ENCODE measurements around the gene CDK6.

CDK6 gene

DNA sequence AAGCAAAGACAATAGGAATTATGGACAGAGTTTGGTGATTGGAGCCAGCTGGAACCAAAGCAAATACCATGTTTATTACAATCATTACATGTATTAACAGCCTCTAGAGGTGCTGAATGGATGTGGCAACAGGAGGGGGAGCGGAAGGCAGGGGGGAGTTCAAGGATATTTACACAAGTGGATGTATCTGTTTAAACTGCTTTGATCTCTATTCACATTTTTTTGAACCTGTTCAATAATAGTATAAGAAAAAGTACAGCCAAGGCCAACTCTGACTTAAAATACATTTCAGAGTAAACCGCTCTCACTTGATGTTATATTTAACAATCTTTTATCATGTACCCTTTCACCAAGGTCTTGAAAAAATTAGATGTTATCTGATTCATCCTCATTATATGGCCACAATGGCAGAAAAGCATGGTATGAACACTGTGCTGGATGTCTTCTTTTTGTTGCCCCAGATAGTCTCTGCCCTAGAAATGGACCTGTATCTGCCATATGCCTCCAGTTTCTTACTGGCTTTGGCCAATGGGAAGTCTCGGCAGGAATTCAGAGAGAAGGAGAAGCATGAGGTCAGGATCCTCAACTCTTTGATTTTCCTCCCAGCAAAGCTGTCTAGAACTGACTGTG, 158.0 kb downstream of the CDK6 start:
- TF ChIP-seq, protein P1, sequence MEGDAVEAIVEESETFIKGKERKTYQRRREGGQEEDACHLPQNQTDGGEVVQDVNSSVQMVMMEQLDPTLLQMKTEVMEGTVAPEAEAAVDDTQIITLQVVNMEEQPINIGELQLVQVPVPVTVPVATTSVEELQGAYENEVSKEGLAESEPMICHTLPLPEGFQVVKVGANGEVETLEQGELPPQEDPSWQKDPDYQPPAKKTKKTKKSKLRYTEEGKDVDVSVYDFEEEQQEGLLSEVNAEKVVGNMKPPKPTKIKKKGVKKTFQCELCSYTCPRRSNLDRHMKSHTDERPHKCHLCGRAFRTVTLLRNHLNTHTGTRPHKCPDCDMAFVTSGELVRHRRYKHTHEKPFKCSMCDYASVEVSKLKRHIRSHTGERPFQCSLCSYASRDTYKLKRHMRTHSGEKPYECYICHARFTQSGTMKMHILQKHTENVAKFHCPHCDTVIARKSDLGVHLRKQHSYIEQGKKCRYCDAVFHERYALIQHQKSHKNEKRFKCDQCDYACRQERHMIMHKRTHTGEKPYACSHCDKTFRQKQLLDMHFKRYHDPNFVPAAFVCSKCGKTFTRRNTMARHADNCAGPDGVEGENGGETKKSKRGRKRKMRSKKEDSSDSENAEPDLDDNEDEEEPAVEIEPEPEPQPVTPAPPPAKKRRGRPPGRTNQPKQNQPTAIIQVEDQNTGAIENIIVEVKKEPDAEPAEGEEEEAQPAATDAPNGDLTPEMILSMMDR (IDR thresholded peaks at IDR 0.05; ENCODE audit: low read depth, low read length): no peak
- no peak for DNase-seq (ENCODE audit: extremely low read depth, low read depth)

DNA sequence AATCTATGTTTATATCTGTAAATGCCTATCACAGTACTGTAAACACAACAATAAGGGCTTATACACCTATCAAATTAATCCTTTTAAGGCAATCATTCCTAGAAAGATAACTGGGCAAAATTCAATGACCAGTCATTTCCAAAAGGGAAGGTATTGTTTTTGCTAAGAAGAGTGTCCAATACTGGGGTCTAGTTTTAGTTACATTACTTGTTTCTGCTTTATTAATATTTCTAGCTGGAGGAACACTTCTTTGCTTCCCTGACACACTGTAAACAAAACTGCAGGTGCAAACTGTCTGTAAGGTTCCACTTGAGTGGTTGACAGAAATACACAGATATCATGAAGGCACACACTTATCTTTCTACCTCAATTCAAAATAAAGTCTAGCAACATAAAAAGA, 162.0 kb downstream of the CDK6 start:
- TF ChIP-seq, protein P1 (IDR thresholded peaks at IDR 0.05; ENCODE audit: low read depth, low read length): no peak
- DNase-seq (ENCODE audit: extremely low read depth, low read depth): no peak

DNA sequence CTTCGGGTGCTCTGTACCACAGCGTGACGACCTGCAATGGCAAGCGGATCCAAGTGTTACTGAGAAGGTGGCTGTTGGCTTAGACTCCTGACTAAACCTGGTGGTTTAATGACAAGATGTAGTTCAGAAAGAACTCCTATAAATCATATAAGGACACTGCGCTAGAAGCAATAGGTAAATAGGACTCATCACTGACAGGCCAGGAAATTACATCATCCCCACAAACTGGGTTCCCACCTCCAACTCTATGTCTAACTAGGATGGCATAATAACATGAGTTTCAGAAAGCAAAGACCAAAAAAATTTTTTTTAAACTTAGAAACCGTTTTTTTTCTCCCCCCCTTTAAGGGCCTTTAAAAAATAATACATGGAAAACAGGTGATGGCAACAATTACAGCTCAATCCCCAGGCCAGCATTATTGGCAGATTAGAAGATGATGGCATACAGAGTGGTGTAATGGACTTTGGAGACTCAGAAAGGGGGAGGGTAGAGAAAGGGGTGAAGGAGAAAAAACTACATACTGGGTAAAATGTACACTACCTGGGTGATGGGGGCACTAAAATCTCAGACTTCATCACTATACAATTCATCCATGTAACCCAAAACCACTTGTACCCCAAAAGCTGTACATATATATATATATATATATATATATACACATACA, 164.7 kb downstream of the CDK6 start:
- DNase-seq (ENCODE audit: extremely low read depth, low read depth): no peak
- TF ChIP-seq, protein P1 (IDR thresholded peaks at IDR 0.05; ENCODE audit: low read depth, low read length): no peak

DNA sequence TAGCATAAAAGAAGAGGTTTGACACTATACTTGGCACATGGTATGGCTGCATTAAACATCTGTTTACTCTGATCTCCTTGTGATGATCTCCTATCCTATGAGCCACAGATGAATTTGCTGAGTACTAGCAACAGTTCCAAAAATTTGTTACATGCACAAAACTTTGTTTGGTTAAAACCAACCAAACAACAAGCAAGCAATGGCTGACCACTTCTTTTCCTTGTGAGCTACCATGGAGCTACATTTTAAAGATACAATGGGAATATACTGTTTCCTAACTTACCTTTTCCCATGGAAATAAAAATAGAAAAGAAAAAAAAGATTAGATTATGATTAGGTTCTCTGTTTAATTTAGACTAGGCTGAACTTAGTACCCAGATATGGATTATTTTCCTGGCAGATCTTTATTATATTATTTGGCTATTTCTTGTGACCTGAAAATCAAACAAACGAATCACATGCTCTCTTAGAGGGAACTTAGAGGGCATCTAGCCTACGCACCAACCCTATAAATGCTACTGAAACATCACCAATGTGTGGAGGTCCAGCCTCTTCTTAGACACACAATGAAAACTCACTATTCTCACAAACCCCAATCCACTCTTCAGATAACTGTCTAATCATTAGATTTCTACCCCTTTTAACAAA, 166.0 kb downstream of the CDK6 start:
- DNase-seq (ENCODE audit: extremely low read depth, low read depth): no peak
- TF ChIP-seq, protein P1 (IDR thresholded peaks at IDR 0.05; ENCODE audit: low read depth, low read length): no peak

DNA sequence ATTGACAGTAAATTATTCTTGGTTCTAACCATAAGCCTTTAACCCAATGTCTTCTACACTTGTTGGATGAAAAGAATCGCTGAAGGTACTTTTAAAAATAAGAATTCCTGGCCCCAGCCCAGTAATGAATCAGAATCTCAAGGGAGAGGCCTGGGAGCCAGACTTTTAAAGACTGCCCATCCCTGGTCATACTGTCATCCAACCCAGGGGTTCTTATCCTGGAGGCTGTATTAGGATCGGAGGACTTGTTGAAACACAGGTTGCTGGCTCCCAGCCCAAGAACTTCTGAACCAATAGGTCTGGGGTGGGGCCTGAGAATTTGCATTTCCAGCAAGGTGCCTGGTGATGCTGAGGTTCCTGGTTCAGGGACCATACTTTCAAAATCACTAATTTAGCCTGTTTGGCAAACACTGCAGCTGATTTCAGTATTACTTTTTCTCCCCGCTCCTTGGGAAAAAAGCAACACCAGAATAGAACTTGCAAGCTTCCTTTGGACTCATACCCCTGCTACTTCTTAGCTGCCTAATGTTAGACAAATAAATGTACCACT, 166.7 kb downstream of the CDK6 start:
- no peak for DNase-seq (ENCODE audit: extremely low read depth, low read depth)
- TF ChIP-seq, protein P1 (IDR thresholded peaks at IDR 0.05; ENCODE audit: low read depth, low read length): no peak

DNA sequence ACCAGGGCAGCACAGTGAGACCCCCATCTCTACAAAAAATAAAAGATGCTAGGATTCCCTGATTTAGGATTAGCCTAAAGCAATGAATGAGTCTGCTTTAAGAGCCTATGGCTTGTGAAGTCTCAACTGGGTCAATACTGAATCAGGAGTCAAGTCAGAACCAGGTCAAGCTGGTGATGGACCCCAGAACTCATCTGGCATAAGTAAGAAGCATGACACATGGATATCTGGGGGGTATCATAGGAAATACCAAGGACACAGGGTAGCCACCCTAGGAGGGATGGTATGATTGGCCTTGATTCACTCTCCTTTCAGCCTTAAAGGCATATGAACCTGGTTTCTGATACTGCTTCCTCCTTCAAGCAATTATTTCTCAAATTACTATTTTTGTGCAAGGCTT, 167.8 kb downstream of the CDK6 start:
- TF ChIP-seq, protein P1 (IDR thresholded peaks at IDR 0.05; ENCODE audit: low read depth, low read length): no peak
- no peak for DNase-seq (ENCODE audit: extremely low read depth, low read depth)
